GM10266 (cell line): ENCODE data around the gene AHCYL2.
"Not testable (repeated sequence)": the region's sequence is repeated elsewhere in the genome, so short reads cannot be mapped to it uniquely, and the experiment has no call there.

Source experiments
- DNase-seq: peaks from one replicate; pipeline ENCODE4 v3.0.0; 2012; ENCODE audit errors: extremely low spot score
- TF ChIP-seq, protein P1 (sequence below): IDR thresholded peaks from 2 replicates; pipeline ENCODE4 v1.5.1; 2012; ENCODE audit warnings: mild to moderate bottlenecking, low read depth; ENCODE audit not compliant: control insufficient read depth, insufficient read depth; ENCODE audit errors: missing control alignments

The AHCYL2 gene

GRCh38 chr7:129438839-129439651 lies 214.2 kb downstream of the AHCYL2 start:
- TF ChIP-seq, protein P1, sequence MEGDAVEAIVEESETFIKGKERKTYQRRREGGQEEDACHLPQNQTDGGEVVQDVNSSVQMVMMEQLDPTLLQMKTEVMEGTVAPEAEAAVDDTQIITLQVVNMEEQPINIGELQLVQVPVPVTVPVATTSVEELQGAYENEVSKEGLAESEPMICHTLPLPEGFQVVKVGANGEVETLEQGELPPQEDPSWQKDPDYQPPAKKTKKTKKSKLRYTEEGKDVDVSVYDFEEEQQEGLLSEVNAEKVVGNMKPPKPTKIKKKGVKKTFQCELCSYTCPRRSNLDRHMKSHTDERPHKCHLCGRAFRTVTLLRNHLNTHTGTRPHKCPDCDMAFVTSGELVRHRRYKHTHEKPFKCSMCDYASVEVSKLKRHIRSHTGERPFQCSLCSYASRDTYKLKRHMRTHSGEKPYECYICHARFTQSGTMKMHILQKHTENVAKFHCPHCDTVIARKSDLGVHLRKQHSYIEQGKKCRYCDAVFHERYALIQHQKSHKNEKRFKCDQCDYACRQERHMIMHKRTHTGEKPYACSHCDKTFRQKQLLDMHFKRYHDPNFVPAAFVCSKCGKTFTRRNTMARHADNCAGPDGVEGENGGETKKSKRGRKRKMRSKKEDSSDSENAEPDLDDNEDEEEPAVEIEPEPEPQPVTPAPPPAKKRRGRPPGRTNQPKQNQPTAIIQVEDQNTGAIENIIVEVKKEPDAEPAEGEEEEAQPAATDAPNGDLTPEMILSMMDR: no peak
- DNase-seq: no peak

DNA sequence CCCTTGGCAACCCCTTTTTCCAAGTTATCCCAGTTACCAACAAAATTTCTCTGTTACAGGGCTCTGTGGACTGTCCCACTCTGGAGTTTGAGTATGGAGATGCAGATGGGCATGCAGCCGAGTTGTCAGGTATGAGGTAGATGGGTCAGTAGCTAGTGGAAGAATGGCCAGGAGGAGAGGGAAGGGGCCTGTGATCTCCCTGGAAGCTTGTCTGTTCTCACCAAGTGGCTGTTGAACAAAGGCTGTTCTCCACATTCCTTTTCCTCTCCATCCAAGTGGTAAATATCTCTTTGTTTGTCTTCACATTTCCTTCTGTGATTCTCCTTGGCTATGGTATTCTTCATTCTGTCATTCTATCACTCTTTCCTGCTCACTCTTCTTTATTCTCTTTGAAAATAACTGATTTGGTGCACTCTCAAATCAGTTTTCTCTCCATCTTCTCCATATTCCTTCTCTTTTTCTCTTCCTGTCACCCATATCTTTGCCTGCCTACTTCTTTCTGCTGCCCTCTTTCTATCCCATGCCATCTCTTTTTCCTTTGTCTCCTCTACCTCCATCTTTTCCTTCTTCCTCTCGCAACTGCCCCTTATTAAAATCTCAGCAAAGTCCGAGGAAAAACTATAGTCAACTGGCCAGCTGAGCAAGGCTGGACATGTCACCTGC lies 215.3 kb downstream of the AHCYL2 start:
- DNase-seq: no peak
- TF ChIP-seq, protein P1: no peak

DNA sequence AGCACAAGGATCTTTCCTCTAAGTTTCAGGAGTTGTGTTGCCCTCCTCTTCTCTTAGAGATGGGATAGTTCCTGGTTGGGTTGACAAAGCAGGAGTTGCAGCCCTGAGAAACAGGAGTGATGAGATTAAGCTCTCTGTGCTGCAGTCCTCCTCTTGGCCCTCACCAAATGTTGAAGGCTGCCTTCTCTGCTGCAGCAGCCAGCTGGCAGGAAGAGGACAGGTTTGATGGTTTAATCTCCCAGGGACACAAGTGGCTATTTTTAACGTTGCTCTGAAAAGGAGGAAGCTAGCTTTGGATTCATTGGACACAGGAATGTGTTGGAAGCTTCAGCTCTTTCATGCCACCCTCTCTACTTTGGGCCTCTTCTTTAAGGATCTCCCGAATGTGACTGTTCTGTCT lies 218.8 kb downstream of the AHCYL2 start:
- DNase-seq: no peak
- TF ChIP-seq, protein P1: no peak

- not testable (repeated sequence) for DNase-seq
Observed at GRCh38 chr7:129444776-129445175, 219.9 kb downstream of the AHCYL2 start.

DNA sequence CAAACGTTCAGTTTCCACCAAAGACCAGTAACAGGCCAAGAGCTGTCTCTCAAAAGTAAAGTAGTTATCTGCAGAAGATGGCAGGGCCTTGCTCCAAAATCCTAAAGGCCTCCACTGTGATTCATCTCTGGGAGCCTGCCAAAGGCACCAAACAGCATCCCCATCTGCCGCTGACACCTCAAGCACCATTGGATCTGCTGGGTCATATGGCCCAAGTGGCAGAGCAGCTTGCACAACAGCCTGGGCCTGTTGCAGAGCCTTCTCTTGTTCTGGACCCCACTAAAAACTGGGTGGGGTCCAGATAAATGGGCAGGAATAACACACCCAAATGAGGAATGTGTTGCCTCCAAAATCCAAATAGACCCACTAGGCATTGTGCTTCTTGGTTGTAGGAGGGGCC lies 222.1 kb downstream of the AHCYL2 start:
- DNase-seq: not testable (repeated sequence)

- not testable (repeated sequence) for DNase-seq
Observed at GRCh38 chr7:129447445-129447844, 222.6 kb downstream of the AHCYL2 start.

DNA sequence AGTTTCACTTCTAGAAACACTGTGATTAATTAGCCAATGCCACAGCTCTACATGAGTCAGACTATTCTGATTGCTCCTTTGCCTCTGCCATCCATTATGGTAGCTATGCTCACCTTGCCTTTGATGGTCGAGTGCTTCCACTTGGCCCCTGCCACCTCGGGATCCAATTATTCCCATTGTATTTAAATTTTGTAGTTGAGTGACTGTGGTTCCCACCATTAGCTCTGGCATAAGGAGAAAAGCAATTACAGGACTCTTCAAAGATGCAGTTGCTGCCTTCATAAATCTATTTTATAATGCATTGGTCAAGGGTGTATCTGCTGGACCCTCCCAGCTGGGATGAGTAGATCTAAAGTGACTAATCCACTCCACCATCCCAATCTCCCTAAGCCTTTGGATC lies 223.8 kb downstream of the AHCYL2 start:
- not testable (repeated sequence) for DNase-seq

DNA sequence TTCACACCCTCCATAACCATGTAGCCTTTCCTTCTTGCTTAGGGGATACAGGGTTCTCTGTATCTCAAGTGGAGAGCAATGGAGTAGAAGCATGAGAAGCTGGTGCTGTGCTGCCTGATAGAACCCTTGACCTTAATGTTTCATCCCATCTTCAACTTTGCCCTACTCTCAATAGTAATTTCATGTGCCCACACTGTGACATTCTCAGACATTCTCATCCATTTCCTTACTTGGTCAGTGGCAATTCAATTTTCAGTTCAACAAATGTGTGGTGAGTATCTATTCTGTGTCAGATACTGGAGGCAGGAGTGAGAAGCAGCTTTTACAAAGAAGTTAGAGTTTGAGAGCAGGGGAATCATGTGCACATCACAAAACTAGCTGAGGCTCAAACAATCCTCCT lies 225.5 kb downstream of the AHCYL2 start:
- TF ChIP-seq, protein P1: no peak
- DNase-seq: no peak

GRCh38 chr7:129452589-129453231 lies 227.9 kb downstream of the AHCYL2 start:
- TF ChIP-seq, protein P1: no peak
- no peak for DNase-seq
